ENCODE measurements around the gene CMKLR1.

- TF ChIP-seq CTCF (IDR thresholded peaks at IDR 0.05) (no peak), POLR2A (IDR thresholded peaks at IDR 0.05) (no peak)
Observed at GRCh38 chr12:108253540-108253939, 85.6 kb downstream of the CMKLR1 start.

Data from lower leg skin (tissue), 3 donors.